Measurements from ENCODE around the gene PGM2. TPM values are rescaled to one million over a fixed set of nuclear protein-coding genes. Genes with fewer than 3 reads are reported as not detected.
"Not testable (repeated sequence)": the region's sequence is repeated elsewhere in the genome, so short reads cannot be mapped to it uniquely, and the experiment has no call there.

The PGM2 gene
- total RNA-seq, 1 experiment from 2014 or later = 31.0 TPM

DNA sequence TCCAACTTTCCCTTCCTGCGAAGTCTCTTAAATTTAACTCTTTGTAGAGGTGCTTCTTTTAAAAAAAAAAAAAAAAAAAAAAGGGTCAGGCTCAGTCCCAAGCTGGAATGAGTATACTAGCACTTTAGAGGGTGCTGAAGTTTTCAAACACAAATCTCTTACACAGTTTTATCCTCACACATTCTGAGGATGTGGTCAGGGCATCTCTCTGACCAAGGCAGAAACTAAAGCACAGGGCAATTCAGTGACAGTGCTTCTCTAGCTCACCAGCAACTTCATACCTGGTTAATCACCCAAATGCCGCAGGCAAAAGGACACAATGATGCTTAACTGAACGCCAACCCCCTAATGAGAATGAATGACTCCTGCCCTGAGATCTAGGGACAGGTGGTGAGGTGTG lies 9.8 kb upstream of the PGM2 start:
- Histone ChIP-seq H3K36me3 (ENCODE audit: insufficient read depth, low read length, poor library complexity, severe bottlenecking) (no peaks in the 10 kb centered on the region), H3K9me3 (ENCODE audit: low read depth, low read length, poor library complexity, severe bottlenecking) (no peaks in the 10 kb centered on the region), H3K4me1 (ENCODE audit: insufficient read depth, low read length, poor library complexity, severe bottlenecking) (no peaks in the 10 kb centered on the region), H3K27ac (ENCODE audit: low read depth, low read length, poor library complexity, severe bottlenecking) (no peak overlapping the region), H3K27me3 (replicated peaks; ENCODE audit: insufficient read depth, low read depth, low read length, poor library complexity) (no peaks in the 10 kb centered on the region), H3K4me3 (ENCODE audit: low read depth, low read length, poor library complexity, severe bottlenecking) (no peak overlapping the region)
- CTCF ChIA-PET = no interaction called here
- DNase-seq (ENCODE audit: low spot score) = no peak
- BruUV-seq (replicated peaks) = no TSS peak
- no peak for TF ChIP-seq EZH2 (IDR thresholded peaks at IDR 0.05; ENCODE audit: borderline replicate concordance, low read depth, low read length, poor library complexity, severe bottlenecking)
- TF ChIP-seq, protein P1, sequence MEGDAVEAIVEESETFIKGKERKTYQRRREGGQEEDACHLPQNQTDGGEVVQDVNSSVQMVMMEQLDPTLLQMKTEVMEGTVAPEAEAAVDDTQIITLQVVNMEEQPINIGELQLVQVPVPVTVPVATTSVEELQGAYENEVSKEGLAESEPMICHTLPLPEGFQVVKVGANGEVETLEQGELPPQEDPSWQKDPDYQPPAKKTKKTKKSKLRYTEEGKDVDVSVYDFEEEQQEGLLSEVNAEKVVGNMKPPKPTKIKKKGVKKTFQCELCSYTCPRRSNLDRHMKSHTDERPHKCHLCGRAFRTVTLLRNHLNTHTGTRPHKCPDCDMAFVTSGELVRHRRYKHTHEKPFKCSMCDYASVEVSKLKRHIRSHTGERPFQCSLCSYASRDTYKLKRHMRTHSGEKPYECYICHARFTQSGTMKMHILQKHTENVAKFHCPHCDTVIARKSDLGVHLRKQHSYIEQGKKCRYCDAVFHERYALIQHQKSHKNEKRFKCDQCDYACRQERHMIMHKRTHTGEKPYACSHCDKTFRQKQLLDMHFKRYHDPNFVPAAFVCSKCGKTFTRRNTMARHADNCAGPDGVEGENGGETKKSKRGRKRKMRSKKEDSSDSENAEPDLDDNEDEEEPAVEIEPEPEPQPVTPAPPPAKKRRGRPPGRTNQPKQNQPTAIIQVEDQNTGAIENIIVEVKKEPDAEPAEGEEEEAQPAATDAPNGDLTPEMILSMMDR (conservative IDR thresholded peaks at IDR 0.05; ENCODE audit: low read depth, low read length) = no peak
- intact Hi-C loops (cut with micrococcal nuclease; ENCODE audit: unreplicated experiment) = no loop called here
- POLR2A ChIA-PET (ENCODE audit: low non-redundant PET) = no interaction called here

DNA sequence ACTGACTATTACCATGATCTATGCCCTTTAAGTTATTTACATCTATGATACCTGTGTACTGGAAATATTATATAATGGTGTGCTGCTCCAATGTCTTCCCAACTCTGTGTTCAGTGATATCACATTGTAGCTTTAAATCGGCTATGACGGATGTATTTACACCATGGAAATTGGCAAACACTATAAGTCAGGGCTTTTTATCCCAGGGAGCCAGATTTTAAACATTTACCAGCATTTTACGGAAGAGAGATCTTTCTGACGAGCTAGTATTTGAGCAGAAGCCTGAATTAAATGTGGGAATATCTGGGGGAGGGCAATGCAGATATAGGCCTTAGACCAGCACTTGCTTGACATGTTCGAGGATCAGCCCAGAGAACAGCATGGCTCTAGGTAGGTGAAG lies 7.7 kb upstream of the PGM2 start:
- TF ChIP-seq EZH2 (IDR thresholded peaks at IDR 0.05; ENCODE audit: borderline replicate concordance, low read depth, low read length, poor library complexity, severe bottlenecking) = no peak
- TF ChIP-seq, protein P1 (conservative IDR thresholded peaks at IDR 0.05; ENCODE audit: low read depth, low read length) = no peak
- Histone ChIP-seq H3K4me3 (ENCODE audit: low read depth, low read length, poor library complexity, severe bottlenecking) (no peak overlapping the region), H3K27ac (ENCODE audit: low read depth, low read length, poor library complexity, severe bottlenecking) (no peak overlapping the region), H3K4me1 (ENCODE audit: insufficient read depth, low read length, poor library complexity, severe bottlenecking) (no peaks in the 10 kb centered on the region), H3K9me3 (ENCODE audit: low read depth, low read length, poor library complexity, severe bottlenecking) (no peaks in the 10 kb centered on the region), H3K36me3 (ENCODE audit: insufficient read depth, low read length, poor library complexity, severe bottlenecking) (no peaks in the 10 kb centered on the region), H3K27me3 (replicated peaks; ENCODE audit: insufficient read depth, low read depth, low read length, poor library complexity) (no peaks in the 10 kb centered on the region)
- ChIA-PET POLR2A (ENCODE audit: low non-redundant PET) (no interaction called here), CTCF (no interaction called here)
- no peak for DNase-seq (ENCODE audit: low spot score)
- intact Hi-C loops (cut with micrococcal nuclease; ENCODE audit: unreplicated experiment) = no loop called here
- BruUV-seq (replicated peaks) = no TSS peak

DNA sequence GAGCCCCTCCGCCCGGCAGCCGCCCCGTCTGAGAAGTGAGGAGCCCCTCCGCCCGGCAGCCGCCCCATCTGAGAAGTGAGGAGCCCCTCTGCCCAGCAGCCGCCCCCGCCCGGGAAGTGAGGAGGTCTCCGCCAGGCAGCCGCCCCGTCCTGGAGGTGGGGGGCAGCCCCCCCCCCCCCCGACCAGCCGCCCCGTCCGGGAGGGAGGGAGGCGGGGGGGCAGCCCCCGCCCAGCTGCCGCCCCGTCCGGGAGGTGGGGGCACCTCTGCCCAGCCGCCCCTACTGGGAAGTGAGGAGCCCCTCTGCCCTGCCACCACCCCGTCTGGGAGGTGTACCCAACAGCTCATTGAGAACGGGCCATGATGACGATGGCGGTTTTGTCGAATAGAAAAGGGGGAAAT lies 6.0 kb upstream of the PGM2 start:
- H3K9me3 ChIP-seq (ENCODE audit: low read depth, low read length, poor library complexity, severe bottlenecking); POLR2A ChIA-PET (ENCODE audit: low non-redundant PET); H3K27ac ChIP-seq (ENCODE audit: low read depth, low read length, poor library complexity, severe bottlenecking); CTCF ChIA-PET; H3K36me3 ChIP-seq (ENCODE audit: insufficient read depth, low read length, poor library complexity, severe bottlenecking); H3K27me3 ChIP-seq (replicated peaks; ENCODE audit: insufficient read depth, low read depth, low read length, poor library complexity); BruUV-seq (replicated peaks); intact Hi-C loops (cut with micrococcal nuclease; ENCODE audit: unreplicated experiment); H3K4me3 ChIP-seq (ENCODE audit: low read depth, low read length, poor library complexity, severe bottlenecking); H3K4me1 ChIP-seq (ENCODE audit: insufficient read depth, low read length, poor library complexity, severe bottlenecking); DNase-seq (ENCODE audit: low spot score): not testable (repeated sequence)

DNA sequence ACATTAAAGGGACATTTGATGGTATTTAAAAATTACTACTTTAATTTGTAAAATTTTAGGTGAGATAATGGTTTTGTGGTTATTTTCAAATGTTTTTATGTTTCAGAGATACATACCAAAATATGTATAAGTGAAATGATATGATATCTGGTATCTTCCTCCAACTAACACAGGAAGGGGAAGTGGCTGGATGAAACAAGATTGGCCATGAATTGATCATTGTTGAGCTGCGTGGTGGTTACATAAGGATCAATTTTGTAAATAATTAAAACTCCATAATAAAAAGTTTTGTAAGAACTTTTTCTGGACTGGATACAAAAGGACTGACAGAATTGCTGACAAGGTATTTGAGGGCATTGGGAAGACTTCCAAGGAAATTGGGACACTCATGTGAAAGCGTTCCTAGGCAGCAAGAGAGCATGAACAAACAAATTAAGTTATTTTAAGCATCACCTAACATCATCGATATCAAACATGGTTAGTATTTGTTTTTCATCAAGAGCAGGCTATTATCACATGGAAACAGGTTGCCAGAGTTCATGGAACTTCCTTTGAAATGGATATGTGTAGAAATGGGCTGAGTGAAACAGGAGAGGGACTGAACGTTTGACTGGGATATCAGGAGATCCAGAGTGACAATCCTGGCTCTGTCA lies 4.4 kb upstream of the PGM2 start:
- CTCF ChIA-PET = no interaction called here
- DNase-seq (ENCODE audit: low spot score) = no peak

DNA sequence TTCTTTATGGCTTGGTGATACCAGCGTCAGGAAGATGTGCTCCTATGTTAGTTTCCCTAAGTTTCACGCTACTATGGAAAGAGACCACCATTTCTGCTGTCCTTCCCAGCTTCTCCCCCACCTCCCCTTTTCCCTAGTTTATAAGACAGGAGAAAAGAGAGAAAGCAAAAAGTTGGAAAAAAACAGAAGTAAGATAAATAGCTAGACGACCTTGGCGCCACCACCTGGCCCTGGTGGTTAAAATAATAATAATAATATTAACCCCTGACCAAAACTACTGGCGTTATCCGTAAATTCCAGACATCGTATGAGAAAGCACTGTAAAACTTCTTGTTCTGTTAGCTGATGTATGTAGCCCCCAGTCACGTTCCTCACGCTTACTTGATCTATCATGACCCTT lies 985 bp upstream of the PGM2 start:
- H3K36me3 ChIP-seq (ENCODE audit: insufficient read depth, low read length, poor library complexity, severe bottlenecking); POLR2A ChIA-PET (ENCODE audit: low non-redundant PET); H3K9me3 ChIP-seq (ENCODE audit: low read depth, low read length, poor library complexity, severe bottlenecking); CTCF ChIA-PET; H3K27me3 ChIP-seq (replicated peaks; ENCODE audit: insufficient read depth, low read depth, low read length, poor library complexity); BruUV-seq (replicated peaks); H3K27ac ChIP-seq (ENCODE audit: low read depth, low read length, poor library complexity, severe bottlenecking); DNase-seq (ENCODE audit: low spot score); H3K4me1 ChIP-seq (ENCODE audit: insufficient read depth, low read length, poor library complexity, severe bottlenecking); intact Hi-C loops (cut with micrococcal nuclease; ENCODE audit: unreplicated experiment): not testable (repeated sequence)
- H3K4me3 ChIP-seq (ENCODE audit: low read depth, low read length, poor library complexity, severe bottlenecking) = peak overlapping the region; percentile 81

More for the DNA sequence above, 4.4 kb upstream of the PGM2 start:
- POLR2A ChIA-PET (ENCODE audit: low non-redundant PET) = no interaction called here
- TF ChIP-seq EZH2 (IDR thresholded peaks at IDR 0.05; ENCODE audit: borderline replicate concordance, low read depth, low read length, poor library complexity, severe bottlenecking) = no peak
- TF ChIP-seq, protein P1 (conservative IDR thresholded peaks at IDR 0.05; ENCODE audit: low read depth, low read length) = no peak
- no peak overlapping the region for H3K27ac ChIP-seq (ENCODE audit: low read depth, low read length, poor library complexity, severe bottlenecking)
- no peaks in the 10 kb centered on the region for H3K36me3 ChIP-seq (ENCODE audit: insufficient read depth, low read length, poor library complexity, severe bottlenecking)
- H3K4me3 ChIP-seq (ENCODE audit: low read depth, low read length, poor library complexity, severe bottlenecking) = no peak overlapping the region
- BruUV-seq (replicated peaks) = no TSS peak
- no peaks in the 10 kb centered on the region for H3K4me1 ChIP-seq (ENCODE audit: insufficient read depth, low read length, poor library complexity, severe bottlenecking)
- no peaks in the 10 kb centered on the region for H3K9me3 ChIP-seq (ENCODE audit: low read depth, low read length, poor library complexity, severe bottlenecking)
- H3K27me3 ChIP-seq (replicated peaks; ENCODE audit: insufficient read depth, low read depth, low read length, poor library complexity) = no peaks in the 10 kb centered on the region
- intact Hi-C loops (cut with micrococcal nuclease; ENCODE audit: unreplicated experiment) = no loop called here

All from A673 (cell line).